ENCODE data around the gene INSYN2B. TPM values are rescaled to one million over a fixed set of nuclear protein-coding genes. Genes with fewer than 3 reads are reported as not detected.

INSYN2B gene
- total and polyA plus RNA-seq, 4 donors = 0.10 to 0.63 (median 0.12) TPM; not detected in 1

DNA sequence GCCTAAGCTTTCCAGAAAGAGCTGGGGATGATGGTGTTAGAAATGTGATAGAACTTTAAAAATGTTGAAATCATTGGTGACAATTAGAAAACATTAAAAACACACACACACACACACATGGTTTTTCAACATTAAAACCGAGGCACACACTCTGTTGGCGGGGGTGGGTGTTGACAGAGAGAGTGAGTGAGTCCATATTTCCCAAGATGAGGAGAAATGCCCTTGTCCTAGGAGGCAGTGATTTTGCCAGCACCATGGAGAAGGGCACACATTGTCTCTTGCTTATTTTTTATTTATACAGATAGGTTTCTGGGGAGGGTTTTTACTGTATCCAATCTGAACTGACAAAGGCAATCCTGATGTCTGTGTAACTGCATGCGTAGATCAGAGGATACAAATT lies 152.5 kb downstream of the INSYN2B start:
- no peak for DNase-seq
- peaks cover 0 to under 1% (median 0%) of the 10 kb centered on the region in 4 donors for H3K36me3 ChIP-seq (ENCODE audit: control insufficient read depth in 4 of 4, insufficient read depth in 4 of 4, low read length in 4 of 4)
- H3K4me3 ChIP-seq = no peak overlapping the region
- H3K9me3 ChIP-seq (ENCODE audit: control insufficient read depth in 4 of 4, insufficient read depth in 3 of 4, low read length in 3 of 4) = peaks cover 0 to 2% (median 0%) of the 10 kb centered on the region in 4 donors
- no peak overlapping the region for H3K27ac ChIP-seq (ENCODE audit: low read depth in 1 of 2, low read length in 1 of 2)
- TF ChIP-seq, protein P1, sequence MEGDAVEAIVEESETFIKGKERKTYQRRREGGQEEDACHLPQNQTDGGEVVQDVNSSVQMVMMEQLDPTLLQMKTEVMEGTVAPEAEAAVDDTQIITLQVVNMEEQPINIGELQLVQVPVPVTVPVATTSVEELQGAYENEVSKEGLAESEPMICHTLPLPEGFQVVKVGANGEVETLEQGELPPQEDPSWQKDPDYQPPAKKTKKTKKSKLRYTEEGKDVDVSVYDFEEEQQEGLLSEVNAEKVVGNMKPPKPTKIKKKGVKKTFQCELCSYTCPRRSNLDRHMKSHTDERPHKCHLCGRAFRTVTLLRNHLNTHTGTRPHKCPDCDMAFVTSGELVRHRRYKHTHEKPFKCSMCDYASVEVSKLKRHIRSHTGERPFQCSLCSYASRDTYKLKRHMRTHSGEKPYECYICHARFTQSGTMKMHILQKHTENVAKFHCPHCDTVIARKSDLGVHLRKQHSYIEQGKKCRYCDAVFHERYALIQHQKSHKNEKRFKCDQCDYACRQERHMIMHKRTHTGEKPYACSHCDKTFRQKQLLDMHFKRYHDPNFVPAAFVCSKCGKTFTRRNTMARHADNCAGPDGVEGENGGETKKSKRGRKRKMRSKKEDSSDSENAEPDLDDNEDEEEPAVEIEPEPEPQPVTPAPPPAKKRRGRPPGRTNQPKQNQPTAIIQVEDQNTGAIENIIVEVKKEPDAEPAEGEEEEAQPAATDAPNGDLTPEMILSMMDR (IDR thresholded peaks at IDR 0.05; ENCODE audit: control extremely low read depth, extremely low read depth) = no peak
- ATAC-seq (ENCODE audit: insufficient read depth, low FRiP score) = no peak
- H3K4me1 ChIP-seq (ENCODE audit: control insufficient read depth in 5 of 5, insufficient read depth in 5 of 5, low read length in 5 of 5) = peaks cover 0 to 3% (median 0%) of the 10 kb centered on the region in 5 donors
- H3K27me3 ChIP-seq (ENCODE audit: control insufficient read depth in 3 of 3, insufficient read depth in 3 of 3, low read length in 2 of 3) = no peaks in the 10 kb centered on the region
- 74 to 82% methylated on average over 3 of the region's 3 CpGs for WGBS, 2 donors
- H3K9ac ChIP-seq (ENCODE audit: insufficient read depth in 1 of 2, low read length in 2 of 2) = no peak overlapping the region

DNA sequence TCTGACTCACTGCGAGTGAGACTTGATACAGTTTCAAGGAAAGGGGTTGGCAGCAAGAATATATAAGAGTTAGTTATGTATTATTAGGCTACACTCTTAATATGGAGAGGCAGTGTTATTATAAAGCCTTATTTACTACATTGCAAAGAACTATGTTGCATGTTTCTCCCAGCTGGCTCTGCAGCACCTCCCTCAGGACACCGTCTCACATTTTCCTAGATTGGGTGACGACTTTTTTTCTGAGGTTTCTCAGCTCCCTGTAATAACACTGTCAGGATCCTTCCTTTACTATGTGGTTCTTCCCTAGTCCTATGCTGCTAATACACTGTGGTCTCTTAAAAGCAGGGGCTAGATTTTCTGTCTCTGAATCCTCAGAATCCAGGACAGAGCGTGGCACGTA lies 153.7 kb downstream of the INSYN2B start:
- ATAC-seq (ENCODE audit: insufficient read depth, low FRiP score) (no peak), DNase-seq (peak in 1 of 3 donors; percentile 25)
- Histone ChIP-seq H3K27me3 (ENCODE audit: control insufficient read depth in 3 of 3, insufficient read depth in 3 of 3, low read length in 2 of 3) (no peaks in the 10 kb centered on the region), H3K27ac (ENCODE audit: low read depth in 1 of 2, low read length in 1 of 2) (no peak overlapping the region), H3K9me3 (ENCODE audit: control insufficient read depth in 4 of 4, insufficient read depth in 3 of 4, low read length in 3 of 4) (peaks cover 0 to 2% (median 0%) of the 10 kb centered on the region in 4 donors), H3K4me1 (ENCODE audit: control insufficient read depth in 5 of 5, insufficient read depth in 5 of 5, low read length in 5 of 5) (peaks cover 0 to 3% (median 0%) of the 10 kb centered on the region in 5 donors), H3K36me3 (ENCODE audit: control insufficient read depth in 4 of 4, insufficient read depth in 4 of 4, low read length in 4 of 4) (no peaks in the 10 kb centered on the region), H3K4me3 (no peak overlapping the region), H3K9ac (ENCODE audit: insufficient read depth in 1 of 2, low read length in 2 of 2) (no peak overlapping the region)
- TF ChIP-seq, protein P1 (IDR thresholded peaks at IDR 0.05; ENCODE audit: control extremely low read depth, extremely low read depth) = no peak
- WGBS, 2 donors = 73 to 79% methylated on average over 5 of the region's 5 CpGs

DNA sequence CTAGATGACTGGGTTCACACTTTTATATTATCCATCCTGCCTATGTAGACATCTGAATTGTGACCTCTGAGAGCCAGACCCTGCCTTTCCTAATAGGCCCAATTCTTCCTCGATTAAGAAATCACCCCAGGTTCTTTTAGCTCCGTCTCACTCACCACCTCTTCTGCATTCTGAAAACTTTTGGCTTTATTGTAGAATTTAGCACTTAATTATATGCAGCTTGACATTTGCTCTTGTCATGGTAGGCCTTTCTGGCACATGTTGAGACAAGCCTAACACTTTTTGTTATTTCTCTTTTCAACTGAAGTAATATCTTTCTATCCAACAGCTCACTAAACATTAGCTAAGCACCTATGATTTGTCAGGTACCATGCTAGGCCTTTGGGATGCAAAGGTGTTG lies 163.3 kb downstream of the INSYN2B start:
- H3K4me3 ChIP-seq = no peak overlapping the region
- H3K4me1 ChIP-seq (ENCODE audit: control insufficient read depth in 5 of 5, insufficient read depth in 5 of 5, low read length in 5 of 5) = peaks cover 0 to 22% (median 0%) of the 10 kb centered on the region in 5 donors
- H3K9ac ChIP-seq (ENCODE audit: insufficient read depth in 1 of 2, low read length in 2 of 2) = no peak overlapping the region
- TF ChIP-seq, protein P1 (IDR thresholded peaks at IDR 0.05; ENCODE audit: control extremely low read depth, extremely low read depth) = no peak
- WGBS, 2 donors = 66 to 73% methylated on average over 2 of the region's 2 CpGs
- peaks cover 0 to 1% (median 0%) of the 10 kb centered on the region in 4 donors for H3K36me3 ChIP-seq (ENCODE audit: control insufficient read depth in 4 of 4, insufficient read depth in 4 of 4, low read length in 4 of 4)
- no peaks in the 10 kb centered on the region for H3K27me3 ChIP-seq (ENCODE audit: control insufficient read depth in 3 of 3, insufficient read depth in 3 of 3, low read length in 2 of 3)
- no peaks in the 10 kb centered on the region for H3K9me3 ChIP-seq (ENCODE audit: control insufficient read depth in 4 of 4, insufficient read depth in 3 of 4, low read length in 3 of 4)
- peak in 2 of 3 donors; percentile 60 to 62 for DNase-seq
- ATAC-seq (ENCODE audit: insufficient read depth, low FRiP score) = no peak
- no peak overlapping the region for H3K27ac ChIP-seq (ENCODE audit: low read depth in 1 of 2, low read length in 1 of 2)

DNA sequence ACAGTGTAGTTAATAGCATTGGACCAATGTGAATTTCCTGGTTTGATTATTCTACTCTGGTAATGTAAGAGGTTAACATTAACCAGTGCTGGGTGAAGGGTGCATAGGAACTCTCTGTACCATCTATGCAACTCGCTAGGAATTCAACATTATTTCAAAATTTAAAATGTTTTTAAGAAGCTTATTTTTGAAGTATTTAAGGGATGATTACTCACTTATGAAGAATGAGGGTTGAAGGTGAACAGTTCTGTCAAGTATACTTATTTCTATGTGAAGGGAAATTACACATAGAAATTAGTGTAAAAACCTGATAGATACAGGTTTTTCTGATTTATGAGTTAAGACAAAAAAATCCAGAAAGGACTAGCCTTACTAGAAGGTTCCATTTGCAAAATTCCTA lies 165.8 kb downstream of the INSYN2B start:
- H3K36me3 ChIP-seq (ENCODE audit: control insufficient read depth in 4 of 4, insufficient read depth in 4 of 4, low read length in 4 of 4) = peaks cover 0 to 1% (median 0%) of the 10 kb centered on the region in 4 donors
- peaks cover 0 to 22% (median 0%) of the 10 kb centered on the region in 5 donors for H3K4me1 ChIP-seq (ENCODE audit: control insufficient read depth in 5 of 5, insufficient read depth in 5 of 5, low read length in 5 of 5)
- DNase-seq (no peak), ATAC-seq (ENCODE audit: insufficient read depth, low FRiP score) (no peak)
- H3K27me3 ChIP-seq (ENCODE audit: control insufficient read depth in 3 of 3, insufficient read depth in 3 of 3, low read length in 2 of 3) = no peaks in the 10 kb centered on the region
- H3K9me3 ChIP-seq (ENCODE audit: control insufficient read depth in 4 of 4, insufficient read depth in 3 of 4, low read length in 3 of 4) = no peaks in the 10 kb centered on the region
- no peak overlapping the region for H3K9ac ChIP-seq (ENCODE audit: insufficient read depth in 1 of 2, low read length in 2 of 2)
- no peak overlapping the region for H3K27ac ChIP-seq (ENCODE audit: low read depth in 1 of 2, low read length in 1 of 2)
- TF ChIP-seq, protein P1 (IDR thresholded peaks at IDR 0.05; ENCODE audit: control extremely low read depth, extremely low read depth) = no peak
- no peak overlapping the region for H3K4me3 ChIP-seq
- 78 to 86% methylated on average over 1 of the region's 1 CpG for WGBS, 2 donors
